Activated CD8-positive, alpha-beta memory T cell treated with anti-CD3 and anti-CD28 coated beads, Interleukin-2, amount 50 U/mL, for 48 hours (primary cell): ENCODE results near the gene SEMA3F.

ENCODE experiments used
- DNase-seq: peaks from one replicate; pipeline ENCODE4 v3.0.0-alpha.2; 2020

Gene SEMA3F

GRCh38 chr3:50133283-50133615, 21.9 kb upstream of the SEMA3F start:
- DNase-seq = no peak

- DNase-seq = no peak
Observed at GRCh38 chr3:50134367-50134766, 20.8 kb upstream of the SEMA3F start.

DNA sequence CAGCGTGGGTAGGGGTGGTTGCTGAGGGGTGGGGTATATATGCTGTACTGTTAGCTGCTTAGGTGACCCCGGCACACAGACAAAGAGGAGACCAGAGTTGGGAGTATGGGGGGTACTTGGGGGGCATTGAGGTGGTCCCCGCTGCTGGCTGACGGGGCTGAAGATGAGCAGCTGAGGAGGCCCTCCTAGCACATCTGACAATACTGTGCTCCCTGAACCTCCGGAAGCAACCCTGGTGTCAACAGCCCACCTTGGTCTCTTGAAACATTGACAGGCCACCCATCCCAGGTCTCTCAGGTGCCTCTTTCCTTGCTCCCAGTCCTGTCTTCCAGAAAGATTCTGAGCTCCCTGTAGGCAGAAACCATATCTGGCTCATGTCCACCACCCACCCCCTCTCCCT, 19.2 kb upstream of the SEMA3F start:
- DNase-seq = no peak

- DNase-seq = no peak
Observed at GRCh38 chr3:50136714-50137405, 18.3 kb upstream of the SEMA3F start.

GRCh38 chr3:50137531-50137930, 17.6 kb upstream of the SEMA3F start:
- no peak for DNase-seq

DNA sequence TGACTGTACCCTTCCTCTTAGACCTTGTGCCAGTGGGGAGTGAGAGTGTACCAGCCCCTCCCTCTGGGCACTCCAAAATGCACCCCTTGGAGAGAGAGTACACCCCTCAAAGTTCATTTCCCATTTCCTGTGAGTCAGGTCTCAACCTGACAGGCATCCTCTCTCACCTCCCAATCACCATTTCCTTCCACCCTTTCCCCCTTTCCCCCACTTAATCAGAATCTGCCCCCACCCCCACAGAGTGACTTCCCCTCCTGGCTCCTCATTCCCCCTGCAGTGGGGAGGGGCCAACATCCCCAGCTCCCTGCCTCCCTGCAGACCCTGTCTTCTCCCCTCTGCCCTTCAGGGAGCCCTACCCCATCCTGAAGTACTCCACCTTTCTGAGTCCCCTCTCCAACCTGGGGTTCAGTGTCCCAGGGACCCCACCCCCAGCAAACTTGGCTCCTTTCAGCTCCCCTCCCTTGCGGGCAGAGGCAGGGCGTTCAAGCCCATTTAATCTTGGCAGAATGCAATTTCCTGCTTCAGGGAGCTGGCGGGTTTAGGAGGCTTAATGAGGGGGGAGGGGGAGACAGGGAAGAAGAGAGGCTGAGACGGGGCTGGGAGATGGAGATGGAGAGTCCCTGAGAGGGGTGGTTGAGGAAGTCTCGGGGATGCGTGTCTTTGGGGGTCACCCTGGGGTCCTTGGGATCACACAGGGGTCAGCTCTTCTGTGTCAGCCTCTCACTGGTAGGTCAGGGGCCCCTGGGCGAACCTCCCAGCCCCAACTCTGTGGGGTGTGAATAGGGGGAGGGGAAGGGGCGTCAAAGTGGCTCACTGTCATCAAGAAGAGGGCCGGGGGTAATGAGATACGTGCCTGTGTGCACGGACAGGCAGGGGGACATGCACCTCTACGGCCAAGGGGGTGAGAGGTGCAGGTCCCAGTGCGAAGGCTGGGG, 16.6 kb upstream of the SEMA3F start:
- DNase-seq = no peak

DNA sequence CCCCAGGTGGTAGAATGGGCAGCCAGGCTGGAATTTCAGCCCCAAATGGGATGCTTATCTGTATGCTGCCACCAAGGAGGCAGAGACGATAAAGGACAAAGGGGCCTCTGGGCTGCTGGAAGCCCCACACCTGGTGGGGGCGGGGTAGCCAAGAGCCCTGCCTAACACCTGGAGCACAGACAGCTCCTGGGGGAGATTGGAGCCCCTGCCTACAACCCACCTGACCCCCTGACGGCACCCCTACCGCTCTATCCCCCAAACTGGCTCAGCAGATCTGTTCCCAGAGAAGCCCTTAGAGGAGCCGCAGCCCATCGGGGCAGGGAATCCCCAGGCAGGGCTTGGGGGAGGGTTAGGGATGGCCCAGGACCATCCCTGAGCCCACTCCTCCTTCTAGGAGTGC, 15.8 kb upstream of the SEMA3F start:
- no peak for DNase-seq

DNA sequence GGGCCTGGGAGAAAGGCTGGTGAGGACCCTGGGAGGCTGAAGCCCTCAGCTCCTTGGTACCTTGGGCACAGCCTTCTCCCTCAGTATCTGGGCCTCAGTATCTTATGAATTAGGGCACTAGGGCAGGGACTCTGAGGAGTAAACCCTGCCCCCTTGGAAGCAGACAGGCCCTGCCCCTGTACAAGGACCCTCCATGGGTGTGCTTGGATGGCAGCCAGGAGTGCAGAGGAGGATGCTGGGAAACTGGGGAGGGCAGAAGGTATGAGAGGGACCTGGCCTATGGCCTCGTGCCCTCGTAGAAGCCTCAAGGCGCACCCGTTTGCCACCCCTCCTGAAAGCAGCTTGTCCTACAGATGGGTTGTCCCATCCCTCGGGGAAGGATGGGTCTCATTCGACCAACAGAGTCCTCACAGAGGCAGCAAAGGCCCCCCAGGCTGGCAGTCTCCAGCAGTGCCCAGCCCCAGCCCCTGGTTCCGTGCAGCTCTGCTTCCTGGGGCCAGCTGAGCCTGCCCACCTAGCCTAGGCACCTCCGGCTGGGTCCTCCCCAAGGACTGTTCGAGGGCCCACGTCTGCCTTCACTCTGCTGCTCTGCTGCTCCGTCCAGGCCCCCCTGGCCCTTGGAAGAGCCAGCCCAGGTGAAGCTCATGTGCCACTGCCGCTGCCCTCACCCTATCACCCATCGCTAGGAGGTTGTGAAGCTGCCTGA, 15.3 kb upstream of the SEMA3F start:
- no peak for DNase-seq

- DNase-seq = no peak
Observed at GRCh38 chr3:50140990-50141389, 14.1 kb upstream of the SEMA3F start.

DNA sequence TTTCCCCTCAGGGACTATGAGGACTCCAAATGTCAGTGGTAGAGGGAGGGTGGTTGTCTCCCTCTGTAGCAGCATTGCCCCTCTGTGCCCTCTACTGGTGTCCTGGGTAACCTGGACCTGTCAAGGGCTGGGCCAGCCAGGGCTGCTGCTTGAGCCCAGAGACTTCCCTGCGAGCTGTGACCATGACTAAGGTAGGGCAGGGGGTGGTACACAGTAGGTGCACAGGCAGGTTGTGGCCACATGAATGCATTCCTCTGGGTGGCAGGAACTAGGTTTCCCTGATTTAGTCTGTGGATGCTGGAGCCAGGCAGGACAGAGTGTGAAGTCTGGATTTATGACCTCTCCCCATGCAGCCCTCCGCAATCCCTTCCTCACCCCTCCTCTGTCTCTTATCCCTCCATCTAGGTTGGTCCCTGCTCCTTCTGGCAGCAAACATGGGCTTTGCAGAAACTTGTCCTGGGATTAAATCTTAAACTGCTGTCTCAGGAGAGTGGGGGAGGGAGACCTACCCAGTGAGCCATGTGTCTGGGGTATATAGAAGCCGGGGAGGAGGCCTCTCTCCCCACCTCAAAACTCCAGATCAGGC, 8.7 kb upstream of the SEMA3F start:
- no peak for DNase-seq

- DNase-seq = no peak
Observed at GRCh38 chr3:50147016-50147415, 8.1 kb upstream of the SEMA3F start.

DNA sequence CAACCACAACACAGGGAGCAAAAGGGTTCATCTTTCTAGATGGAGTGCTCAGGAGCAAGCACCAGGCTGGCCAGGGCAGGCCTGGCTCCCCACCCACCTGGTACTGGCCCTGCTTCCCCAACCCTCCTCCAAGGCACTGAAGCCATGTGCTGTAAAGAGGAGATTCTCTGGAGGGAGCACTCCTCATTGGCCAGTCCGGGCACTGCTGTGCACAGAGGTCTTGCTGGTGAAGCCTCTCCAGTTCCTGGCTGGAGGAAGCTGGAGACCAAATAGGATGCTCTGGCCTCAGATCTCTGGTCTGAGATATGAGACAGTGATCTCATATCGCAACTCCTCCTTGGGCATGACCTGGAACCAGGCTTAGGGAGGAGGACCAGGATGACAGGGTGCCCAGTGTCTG, 7.7 kb upstream of the SEMA3F start:
- DNase-seq = no peak

- no peak for DNase-seq
Observed at GRCh38 chr3:50147861-50148260, 7.3 kb upstream of the SEMA3F start.

GRCh38 chr3:50150404-50150750, 4.7 kb upstream of the SEMA3F start:
- DNase-seq = no peak

DNA sequence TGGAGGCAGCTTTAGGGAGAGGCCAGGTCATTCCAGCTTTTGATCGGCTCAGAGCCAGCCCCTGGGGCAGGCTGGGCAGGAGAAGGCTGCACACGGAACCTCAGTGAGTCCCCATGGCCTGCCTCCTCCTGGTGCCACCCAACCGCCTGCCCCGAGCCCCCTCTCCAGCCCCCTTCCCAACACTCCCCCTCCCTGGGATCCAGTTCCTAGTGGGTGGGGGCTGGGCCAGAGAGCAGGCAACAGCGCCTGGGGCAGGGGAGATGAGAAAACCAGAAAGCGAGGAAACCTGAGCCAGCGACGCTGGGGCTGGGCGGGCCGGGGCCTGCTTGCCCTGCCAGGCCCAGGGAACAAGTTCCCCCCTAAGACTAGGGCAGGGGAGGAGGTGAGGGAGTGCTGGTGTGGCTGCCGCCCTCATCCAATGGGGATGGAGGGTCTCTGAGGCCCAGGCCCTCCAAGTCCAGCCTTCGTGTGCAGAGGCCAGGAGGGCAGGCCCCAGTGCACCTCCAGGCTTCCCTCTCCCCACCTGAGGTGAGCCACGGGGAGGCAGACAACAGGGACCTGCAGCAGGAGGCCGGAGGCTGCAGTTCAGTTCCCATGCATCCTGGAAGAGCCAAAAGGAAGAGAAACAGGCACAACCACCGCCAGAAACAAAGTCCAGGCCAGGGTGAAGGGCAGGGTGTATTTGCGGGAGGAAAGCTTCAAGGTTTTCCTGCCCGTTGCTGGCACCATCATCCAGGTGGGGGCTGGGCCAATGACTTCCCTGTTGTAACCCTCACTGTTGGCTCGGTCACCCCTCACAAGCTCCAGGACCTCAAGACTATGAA, 4.0 kb upstream of the SEMA3F start:
- no peak for DNase-seq

- no peak for DNase-seq
Observed at GRCh38 chr3:50151728-50152127, 3.4 kb upstream of the SEMA3F start.

- DNase-seq = no peak
Observed at GRCh38 chr3:50153782-50154475, 1.2 kb upstream of the SEMA3F start.

- DNase-seq = no peak
Observed at GRCh38 chr3:50154476-50154839, 666 bp upstream of the SEMA3F start.

DNA sequence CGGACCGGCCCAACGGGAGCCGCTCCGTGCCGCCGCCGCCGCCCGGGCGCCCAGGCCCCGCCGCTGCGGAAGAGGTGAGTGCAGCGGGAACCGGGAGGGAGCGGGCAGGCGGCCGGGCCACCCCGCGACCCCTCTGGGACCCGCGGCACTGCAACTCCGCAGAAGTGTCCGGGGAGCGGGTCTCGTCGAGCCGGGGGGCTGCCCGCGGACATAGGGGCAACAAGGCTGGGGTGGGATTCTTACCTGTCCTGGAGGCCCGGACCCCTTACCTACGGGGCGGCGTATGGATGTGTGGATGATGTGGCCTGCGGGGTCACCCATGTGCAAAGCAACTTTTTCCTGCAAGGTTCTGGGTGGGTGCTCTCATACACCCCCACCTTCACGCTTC, 361 bp downstream of the SEMA3F start:
- DNase-seq = no peak

DNA sequence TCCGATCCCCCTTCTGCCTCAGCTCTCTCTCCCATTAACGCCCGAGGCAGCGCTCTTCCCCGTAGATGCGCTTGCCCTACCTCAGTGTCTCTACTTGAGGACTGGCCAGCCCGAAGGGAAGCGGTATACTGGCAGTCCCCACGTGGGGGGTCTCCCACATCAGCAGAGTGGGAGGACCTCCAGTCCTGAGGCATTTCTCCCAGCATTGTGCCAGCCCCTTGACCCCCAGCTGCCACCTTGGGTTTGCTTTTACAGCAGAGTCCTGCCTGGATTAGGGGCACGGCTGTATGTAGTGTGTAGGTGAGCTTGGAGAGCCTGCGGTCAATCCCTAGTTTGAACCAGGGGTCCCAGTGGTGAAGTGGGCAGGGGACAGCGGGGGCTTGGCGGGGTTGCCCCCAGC, 767 bp downstream of the SEMA3F start:
- DNase-seq = no peak

DNA sequence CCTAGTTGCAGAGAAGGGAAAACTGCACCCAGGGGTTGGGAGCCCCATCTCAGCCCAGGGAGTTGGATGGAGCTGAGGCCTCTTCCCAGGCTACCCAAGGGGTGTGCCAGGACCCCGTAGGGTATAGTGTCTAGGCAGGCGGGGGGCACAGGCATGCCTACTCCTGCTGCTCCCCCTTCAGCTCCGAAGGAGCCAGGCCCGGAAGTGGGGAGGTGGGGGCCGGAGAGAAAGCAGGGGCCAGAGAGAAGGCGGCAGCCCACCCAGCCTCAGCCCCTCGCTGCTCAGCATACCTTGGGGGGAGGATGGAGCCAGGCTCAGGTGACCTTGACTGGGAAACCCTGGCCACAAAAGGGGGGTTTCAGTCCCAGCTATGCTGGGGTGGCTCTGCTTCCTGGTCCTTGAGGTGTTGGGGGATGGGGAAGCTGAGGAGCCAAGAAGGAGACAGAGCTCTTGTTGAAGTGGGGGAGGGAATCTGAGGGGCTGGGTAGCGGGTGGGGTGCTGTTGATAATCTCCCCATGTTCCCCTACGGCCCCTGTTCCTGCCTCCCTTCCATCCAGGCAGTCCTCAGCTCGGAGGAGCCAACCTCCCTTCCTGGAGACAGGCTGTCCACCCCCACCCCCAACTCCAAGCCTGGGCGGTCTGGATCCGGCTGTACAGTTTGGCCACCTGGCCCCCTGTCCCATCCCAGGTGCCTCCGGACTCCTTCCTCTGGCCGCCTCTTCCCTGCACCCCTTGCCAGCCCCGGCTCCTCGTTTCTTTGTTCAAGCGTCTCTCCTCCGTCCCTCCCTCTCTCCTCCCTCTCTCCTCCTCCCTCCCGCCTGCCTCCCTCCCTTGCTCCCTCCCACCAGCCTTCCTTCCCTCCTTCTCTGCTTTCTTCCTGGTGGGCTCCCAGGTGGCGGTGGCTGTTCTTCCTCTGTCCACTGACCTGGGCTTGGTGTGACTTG, 1.7 kb downstream of the SEMA3F start:
- DNase-seq = no peak
